DMS153 (cell line): ENCODE data around the gene COL20A1.

Experiments used
- DNase-seq: peaks from one replicate; lab custom pipeline; 2025; lab: John Stamatoyannopoulos, UW

The COL20A1 gene

DNA sequence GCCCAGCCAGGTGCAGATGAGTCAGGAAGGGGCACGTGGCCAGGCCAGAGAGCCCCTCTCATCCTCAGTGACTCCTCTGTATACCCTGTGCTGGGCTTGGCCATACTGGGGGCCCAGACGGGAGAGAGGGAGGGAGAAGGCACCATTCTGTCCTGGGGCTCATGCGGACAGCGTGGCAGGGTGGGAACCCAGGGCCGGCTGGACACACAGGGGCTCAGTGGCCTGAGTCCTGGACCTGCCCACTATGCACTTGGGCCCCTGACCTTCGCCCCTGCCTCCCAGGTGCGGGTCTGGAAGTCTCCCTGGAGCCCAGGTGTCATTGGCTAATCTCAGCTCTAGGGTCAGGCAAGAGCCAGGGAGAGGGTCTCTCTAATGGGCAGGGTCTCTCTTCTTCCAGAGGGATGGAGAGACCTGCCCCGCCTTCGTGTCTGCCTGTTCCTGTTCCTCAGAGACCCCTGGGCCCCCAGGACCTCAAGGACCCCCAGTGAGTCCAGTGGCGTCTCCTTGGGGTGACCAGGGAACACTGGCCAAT lies 27.7 kb downstream of the COL20A1 start:
- no peak for DNase-seq

DNA sequence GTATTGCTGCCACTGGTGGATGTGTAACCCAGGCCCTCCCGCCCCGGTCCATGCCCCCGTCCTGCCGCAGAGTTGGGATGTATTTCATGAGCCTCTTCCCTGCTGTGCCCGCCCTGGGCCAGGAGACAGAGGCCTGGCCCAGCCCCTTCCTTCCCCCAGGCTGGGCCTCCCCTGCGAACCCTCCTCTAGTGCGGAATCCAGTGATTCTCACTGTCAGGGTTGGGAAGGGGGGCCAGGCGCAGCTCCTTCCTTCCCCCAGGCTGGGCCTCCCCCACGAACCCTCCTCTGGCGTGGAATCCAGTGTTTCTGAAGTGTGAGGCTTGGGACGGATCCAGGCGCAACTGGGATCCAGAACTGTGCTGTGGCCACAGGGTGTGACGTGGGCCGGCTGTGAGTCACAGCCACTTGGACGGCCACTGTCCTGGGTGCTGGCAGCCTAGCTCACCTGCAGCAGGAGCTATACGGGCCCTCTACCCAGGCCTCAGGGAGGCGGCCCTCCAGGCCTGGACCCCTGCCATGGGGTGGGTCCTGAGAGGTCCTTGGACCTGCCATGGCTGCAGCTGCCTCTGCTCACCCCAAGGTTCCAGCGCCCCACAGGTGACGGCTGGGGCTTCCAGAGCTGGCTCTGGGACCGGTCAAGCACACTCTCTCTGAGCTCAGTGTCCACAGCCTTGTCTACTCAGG lies 28.3 kb downstream of the COL20A1 start:
- no peak for DNase-seq

- no peak for DNase-seq
Observed at GRCh38 chr20:63322146-63322932, 29.4 kb downstream of the COL20A1 start.

- no peak for DNase-seq
Observed at GRCh38 chr20:63322933-63323273, 29.9 kb downstream of the COL20A1 start.

DNA sequence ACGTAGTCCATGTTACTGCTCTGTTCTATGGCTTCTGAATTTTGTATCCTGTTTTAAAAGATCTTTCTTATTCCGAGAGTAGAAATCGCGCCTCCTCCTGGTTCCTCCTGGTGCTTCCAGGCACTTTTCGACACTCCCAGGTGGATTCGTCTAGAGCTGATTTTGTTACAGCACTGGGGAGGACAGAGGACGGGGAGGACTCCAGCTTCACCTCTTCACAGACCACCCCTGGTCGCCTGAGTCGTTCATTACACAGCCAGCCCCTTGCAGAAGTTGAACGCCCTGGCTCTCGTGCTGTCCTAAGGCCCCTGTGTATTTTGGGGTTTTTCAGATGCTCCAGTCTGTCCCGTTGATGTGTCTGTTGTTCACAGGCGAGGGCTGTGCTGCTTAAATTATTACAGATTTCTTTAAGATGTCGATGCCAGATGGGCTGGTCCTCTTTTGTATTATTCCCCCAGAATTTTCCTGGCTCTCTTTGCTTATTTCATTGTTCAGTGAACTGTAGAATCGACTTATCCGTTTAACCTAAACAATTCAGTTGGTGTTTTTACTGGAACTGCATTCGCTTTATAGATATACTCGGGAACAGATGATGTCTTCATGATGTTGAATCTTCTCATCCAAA lies 30.5 kb downstream of the COL20A1 start:
- DNase-seq: no peak

GRCh38 chr20:63325021-63325471 lies 32.1 kb downstream of the COL20A1 start:
- DNase-seq: no peak

- no peak for DNase-seq
Observed at GRCh38 chr20:63325554-63326313, 32.7 kb downstream of the COL20A1 start.

DNA sequence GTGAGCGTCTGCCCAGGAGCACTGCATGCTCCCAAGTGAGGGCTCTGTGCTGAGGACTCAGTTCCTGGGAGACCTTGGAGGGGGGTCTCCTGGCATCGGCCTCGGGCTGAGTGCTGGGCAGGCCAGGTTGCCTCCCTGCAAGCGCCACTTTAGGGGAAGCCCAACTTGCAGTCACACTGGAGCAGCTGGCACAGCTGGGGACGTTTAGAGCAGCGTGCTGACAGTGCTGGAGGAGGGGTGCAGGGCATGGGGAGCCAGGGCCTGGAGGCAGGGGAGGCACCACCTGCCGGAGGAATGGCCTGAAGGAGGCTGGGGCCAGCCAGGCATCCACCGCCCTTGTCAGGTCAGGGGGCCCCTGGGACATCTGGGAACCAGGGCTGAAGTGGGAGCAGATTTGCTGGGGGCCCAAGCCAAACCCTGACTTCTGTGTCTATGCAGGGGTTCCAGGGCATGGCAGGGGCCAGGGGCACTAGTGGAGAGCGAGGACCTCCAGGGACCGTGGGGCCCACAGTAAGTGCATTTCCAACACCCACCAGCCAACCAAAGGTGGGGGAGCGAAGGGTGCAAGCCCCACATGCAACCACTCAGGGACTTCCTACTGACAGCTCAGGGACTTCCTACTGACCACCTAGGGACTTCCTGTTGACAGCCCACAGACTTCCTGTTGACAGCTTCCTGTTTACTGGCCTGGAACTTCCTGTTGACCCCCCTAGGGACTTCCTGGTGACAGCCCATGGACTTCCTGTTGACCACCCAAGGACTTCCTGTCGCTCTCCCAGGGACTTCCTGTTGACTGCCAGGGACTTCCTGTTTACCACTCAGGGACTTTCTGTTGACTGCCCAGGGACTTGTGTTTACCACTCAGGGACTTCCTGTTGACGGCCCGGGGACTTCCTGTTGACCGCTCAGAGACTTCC lies 33.6 kb downstream of the COL20A1 start:
- no peak for DNase-seq

DNA sequence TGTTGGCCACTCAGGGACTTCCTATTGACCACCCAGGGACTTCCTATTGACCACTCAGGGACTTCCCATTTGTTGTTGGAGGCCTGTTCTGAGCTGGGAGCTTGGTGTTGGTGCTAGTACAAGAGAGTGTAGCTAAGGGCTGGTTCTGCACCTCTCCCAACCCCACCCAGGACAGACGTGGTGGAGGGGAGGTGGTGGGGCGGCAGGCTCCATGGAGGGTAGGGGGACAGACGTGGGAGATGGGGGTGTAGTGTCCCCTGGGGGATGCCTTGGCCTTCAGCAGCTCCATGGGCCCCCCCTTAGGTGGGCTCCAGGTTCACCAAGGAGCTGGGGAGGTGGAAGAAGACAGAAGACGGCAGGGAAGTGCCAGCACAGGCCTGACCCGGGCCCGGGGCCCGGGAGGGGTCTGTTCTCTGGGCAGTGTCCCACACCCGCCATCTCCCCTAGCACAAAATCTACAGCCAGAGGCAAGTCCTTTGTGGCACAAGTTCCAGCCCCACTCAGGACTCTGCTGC lies 34.3 kb downstream of the COL20A1 start:
- DNase-seq: no peak

- DNase-seq: no peak
Observed at GRCh38 chr20:63328026-63328700, 35.2 kb downstream of the COL20A1 start.

GRCh38 chr20:63328718-63329275 lies 35.8 kb downstream of the COL20A1 start:
- no peak for DNase-seq

DNA sequence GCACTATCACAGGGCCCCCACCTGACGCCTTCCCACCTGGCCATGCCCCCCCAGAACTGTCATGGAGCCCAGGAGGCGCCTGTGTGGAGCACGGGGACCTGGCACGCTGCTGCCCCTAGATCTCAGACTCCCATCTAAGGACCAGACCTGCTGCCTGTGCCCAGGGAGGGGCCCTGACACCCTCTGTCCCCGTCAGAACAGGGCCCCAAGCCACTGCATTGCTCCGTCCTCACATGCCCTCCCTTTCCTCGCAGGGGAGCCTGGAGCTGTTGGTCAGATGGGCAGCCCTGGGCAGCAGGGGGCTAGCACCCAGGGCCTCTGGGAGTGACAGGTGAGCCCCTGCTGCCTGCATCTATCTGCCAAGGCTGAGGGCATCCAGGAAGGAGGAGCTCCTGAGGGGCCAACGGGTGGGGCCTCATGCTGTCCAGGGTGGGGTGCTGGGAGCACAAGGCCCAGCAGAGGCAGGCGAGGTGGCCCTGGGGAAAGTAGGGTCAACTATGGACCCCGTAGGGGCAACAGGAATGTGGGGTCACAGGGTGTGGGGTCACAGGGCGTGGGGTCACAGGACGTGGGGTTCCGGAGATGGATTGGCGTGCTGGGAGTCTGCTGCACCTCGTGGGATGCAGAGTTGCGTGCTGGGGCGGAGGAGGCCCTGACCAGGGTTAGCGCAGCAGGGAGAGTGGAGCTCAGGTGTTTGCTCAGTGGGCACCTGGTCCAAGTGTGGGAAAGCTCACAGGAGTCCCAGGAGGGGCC lies 36.5 kb downstream of the COL20A1 start:
- no peak for DNase-seq

- DNase-seq: no peak
Observed at GRCh38 chr20:63330084-63330760, 37.2 kb downstream of the COL20A1 start.

DNA sequence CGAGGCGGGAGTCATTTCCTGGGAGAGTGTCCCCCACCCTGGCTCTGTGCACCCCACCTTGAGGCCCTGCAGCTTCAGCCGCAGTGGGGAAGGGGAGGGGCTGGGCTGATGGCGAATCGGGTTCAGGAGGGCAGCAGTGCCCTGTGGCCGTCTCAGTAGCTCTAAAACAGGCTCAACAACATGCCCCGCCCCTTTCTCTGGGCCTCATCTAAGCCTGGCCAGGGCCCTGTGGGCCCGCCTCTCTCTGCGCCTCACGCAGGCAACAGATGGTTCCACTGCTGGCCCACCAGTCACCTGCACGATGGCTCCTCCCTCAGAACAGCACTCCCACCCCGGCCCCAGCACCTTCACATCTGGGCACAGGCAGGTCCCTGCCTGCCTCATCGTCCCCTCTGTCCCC lies 38.0 kb downstream of the COL20A1 start:
- DNase-seq: no peak

DNA sequence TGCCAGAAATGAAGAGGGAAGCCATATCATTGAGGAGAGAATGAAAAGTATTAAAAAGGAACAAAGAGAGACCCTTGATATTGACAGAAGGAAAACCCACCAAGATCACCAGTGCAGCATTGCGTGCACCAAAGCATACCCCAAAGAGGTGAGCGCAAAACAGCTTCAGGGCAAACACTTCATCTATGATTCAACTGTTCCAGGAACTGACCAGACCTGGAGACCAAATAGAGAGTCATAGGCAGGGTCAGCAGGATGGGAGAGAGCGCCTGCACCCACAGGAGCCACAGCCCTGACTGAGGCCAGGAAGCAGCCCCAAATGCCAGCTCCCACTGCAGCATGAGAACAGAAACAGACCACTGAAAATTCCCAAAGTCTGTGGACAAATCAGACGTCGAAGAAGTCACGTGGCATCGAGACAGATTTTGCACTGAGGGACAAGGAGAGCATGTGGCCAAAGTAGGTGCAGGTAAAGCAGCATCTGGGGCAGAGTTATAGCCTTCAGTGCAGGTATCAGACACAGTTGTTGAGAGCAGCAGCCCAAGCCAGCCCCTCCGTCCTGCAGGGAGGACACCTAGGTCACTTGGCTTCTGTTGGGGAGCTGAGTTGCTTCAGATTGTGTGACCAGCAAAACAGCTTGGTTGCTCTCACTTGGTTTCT lies 38.9 kb downstream of the COL20A1 start:
- DNase-seq: no peak

GRCh38 chr20:63332488-63333240 lies 39.7 kb downstream of the COL20A1 start:
- no peak for DNase-seq

DNA sequence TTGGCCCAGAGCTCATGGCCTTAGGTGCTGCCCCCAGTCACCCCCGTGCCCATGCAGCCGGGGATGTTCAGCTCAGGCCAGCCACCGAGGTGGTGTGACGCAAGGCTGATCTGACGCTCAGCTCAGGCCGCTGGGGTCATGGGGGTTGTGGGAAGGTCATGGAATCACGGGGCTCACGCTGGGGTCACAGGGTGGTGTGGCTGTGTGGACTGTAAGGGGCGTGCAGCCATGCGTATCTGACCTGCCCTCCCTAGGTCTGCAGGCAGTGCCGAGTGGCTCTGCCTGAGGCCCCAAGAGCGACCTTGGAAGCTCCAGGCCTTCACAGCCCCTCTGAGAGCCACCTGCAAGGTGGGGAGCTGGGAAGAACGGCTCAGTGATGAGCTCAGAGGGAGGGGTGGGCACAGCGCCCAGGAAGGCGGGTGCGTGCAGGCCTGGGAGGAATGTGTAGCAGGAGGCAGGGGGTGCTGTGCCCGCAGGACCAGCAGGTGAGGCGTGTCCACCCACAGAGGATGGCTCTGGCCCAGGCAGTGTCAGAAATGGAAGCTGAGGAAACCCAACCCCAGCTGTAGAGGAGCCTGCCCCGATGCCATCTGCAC lies 40.4 kb downstream of the COL20A1 start:
- no peak for DNase-seq
